H9 (cell line): ENCODE measurements around the gene GFM1. TPM values are rescaled to one million over a fixed set of nuclear protein-coding genes. Genes with fewer than 3 reads are reported as not detected.

ENCODE experiments used
- DNase-seq: peaks from one replicate; pipeline ENCODE4 v3.0.0-alpha.2; 2017
- H2AFZ ChIP-seq: one replicate; pipeline ENCODE4 v1.6.1; 2013; ENCODE audit warnings: mild to moderate bottlenecking, low read length, control low read depth, moderate library complexity
- H2AK5ac ChIP-seq: 2 replicates; pipeline ENCODE4 v1.6.1; 2013; ENCODE audit warnings: low read length, control low read depth, mixed read lengths; ENCODE audit not compliant: insufficient read length
- H2BK120ac ChIP-seq: one replicate; pipeline ENCODE4 v1.6.1; 2013; ENCODE audit warnings: low read depth, mild to moderate bottlenecking, low read length, control low read depth, inconsistent platforms; ENCODE audit not compliant: poor library complexity, severe bottlenecking
- H2BK12ac ChIP-seq: 2 replicates; pipeline ENCODE4 v1.6.1; 2013; ENCODE audit warnings: low read length, control low read depth, mixed read lengths, low read depth; ENCODE audit not compliant: insufficient read length
- H2BK15ac ChIP-seq: 2 replicates; pipeline ENCODE4 v1.6.1; 2013; ENCODE audit warnings: low read depth, low read length, control low read depth
- H2BK20ac ChIP-seq: one replicate; pipeline ENCODE4 v1.6.1; 2013; ENCODE audit warnings: low read depth, mild to moderate bottlenecking, low read length, control low read depth, inconsistent platforms; ENCODE audit not compliant: poor library complexity, severe bottlenecking
- H2BK5ac ChIP-seq: 2 replicates; pipeline ENCODE4 v1.6.1; 2013; ENCODE audit warnings: low read length, control low read depth, mixed read lengths; ENCODE audit not compliant: insufficient read length
- H3K14ac ChIP-seq: 2 replicates; pipeline ENCODE4 v1.6.1; 2013; ENCODE audit warnings: low read length, control low read depth; ENCODE audit not compliant: insufficient read depth
- H3K18ac ChIP-seq: 2 replicates; pipeline ENCODE4 v1.6.1; 2013; ENCODE audit warnings: low read depth, mild to moderate bottlenecking, mixed read lengths, low read length, control low read depth; ENCODE audit not compliant: insufficient read length
- H3K23ac ChIP-seq: 2 replicates; pipeline ENCODE4 v1.6.1; 2013; ENCODE audit warnings: low read length, control low read depth, mixed read lengths, low read depth; ENCODE audit not compliant: insufficient read length
- H3K23me2 ChIP-seq: 2 replicates; pipeline ENCODE4 v1.6.1; 2013; ENCODE audit warnings: low read depth, mild to moderate bottlenecking, mixed read lengths, low read length, control low read depth; ENCODE audit not compliant: insufficient read length, poor library complexity, severe bottlenecking
- H3K27ac ChIP-seq: 2 replicates; pipeline ENCODE4 v1.5.1; 2013; ENCODE audit warnings: low read length, control low read depth, mixed read lengths, low read depth; ENCODE audit not compliant: insufficient read length
- H3K27me3 ChIP-seq: 2 replicates; pipeline ENCODE4 v1.6.1; 2013; ENCODE audit warnings: low read length, control low read depth, inconsistent platforms; ENCODE audit not compliant: insufficient read depth
- H3K4ac ChIP-seq: 2 replicates; pipeline ENCODE4 v1.6.1; 2013; ENCODE audit warnings: low read depth, mild to moderate bottlenecking, control low read depth, inconsistent platforms, low read length, moderate library complexity
- H3K4me1 ChIP-seq: 2 replicates; pipeline ENCODE4 v1.6.1; 2013; ENCODE audit warnings: low read length, control low read depth, inconsistent platforms; ENCODE audit not compliant: insufficient read depth
- H3K4me2 ChIP-seq: 2 replicates; pipeline ENCODE4 v1.6.1; 2013; ENCODE audit warnings: low read length, control low read depth, mixed read lengths; ENCODE audit not compliant: insufficient read length, insufficient read depth
- H3K56ac ChIP-seq: 2 replicates; pipeline ENCODE4 v1.6.1; 2013; ENCODE audit warnings: low read depth, mild to moderate bottlenecking, mixed read lengths, low read length, control low read depth; ENCODE audit not compliant: insufficient read length
- H3K79me1 ChIP-seq: 2 replicates; pipeline ENCODE4 v1.6.1; 2013; ENCODE audit warnings: low read depth, mild to moderate bottlenecking, moderate library complexity, low read length, control low read depth, inconsistent platforms; ENCODE audit not compliant: insufficient read depth, poor library complexity, severe bottlenecking
- H3K79me2 ChIP-seq: 2 replicates; pipeline ENCODE4 v1.6.1; 2013; ENCODE audit warnings: low read length, control low read depth, inconsistent platforms; ENCODE audit not compliant: insufficient read depth
- H3K9ac ChIP-seq: 2 replicates; pipeline ENCODE4 v1.6.1; 2013; ENCODE audit warnings: low read length, control low read depth, mixed read lengths; ENCODE audit not compliant: insufficient read length; ENCODE audit errors: extremely low read depth
- H3K9me3 ChIP-seq: one replicate; pipeline ENCODE4 v1.6.1; 2013; ENCODE audit warnings: low read depth, low read length, inconsistent platforms; ENCODE audit not compliant: control insufficient read depth
- H3T11ph ChIP-seq: one replicate; pipeline ENCODE4 v1.6.1; 2013; ENCODE audit warnings: mild to moderate bottlenecking, low read length, control low read depth, inconsistent platforms
- H4K20me1 ChIP-seq: one replicate; pipeline ENCODE4 v1.6.1; 2013; ENCODE audit not compliant: control insufficient read depth, insufficient read length, insufficient read depth
- H4K5ac ChIP-seq: 2 replicates; pipeline ENCODE4 v1.6.1; 2013; ENCODE audit warnings: low read depth, mild to moderate bottlenecking, mixed read lengths, low read length, control low read depth; ENCODE audit not compliant: insufficient read length
- H4K8ac ChIP-seq: replicated peaks from 2 replicates; pipeline ENCODE4 v1.6.1; 2013; ENCODE audit warnings: low read length, control low read depth, mixed read lengths, low read depth; ENCODE audit not compliant: insufficient read length
- H4K91ac ChIP-seq: 2 replicates; pipeline ENCODE4 v1.6.1; 2013; ENCODE audit warnings: low read depth, mild to moderate bottlenecking, moderate library complexity, mixed read lengths, low read length, control low read depth; ENCODE audit not compliant: insufficient read length
- H3K27ac Mint-ChIP-seq, 3 experiments: 2 replicates in 2 of 3; 3 replicates in 1 of 3; pipeline ENCODE4 v1.8.0; 2020 to 2021; ENCODE audit warnings: mixed read lengths in 3 of 3, mild to moderate bottlenecking in 1 of 3, moderate library complexity in 1 of 3
- H3K27me3 Mint-ChIP-seq: 2 replicates; pipeline ENCODE4 v1.8.0; 2021; ENCODE audit warnings: low read depth, mild to moderate bottlenecking, moderate library complexity, mixed read lengths
- H3K36me3 Mint-ChIP-seq, 3 experiments: 2 replicates in 2 of 3; 3 replicates in 1 of 3; pipeline ENCODE4 v1.8.0; 2020 to 2021; ENCODE audit warnings: low read depth in 3 of 3, mixed read lengths in 3 of 3; ENCODE audit not compliant: insufficient read depth in 1 of 3
- H3K4me1 Mint-ChIP-seq, 2 experiments: 2 replicates each; pipeline ENCODE4 v1.8.0; 2020; ENCODE audit warnings: mixed read lengths in 2 of 2
- H3K4me3 Mint-ChIP-seq, 2 experiments: 2 replicates in 1 of 2; 3 replicates in 1 of 2; pipeline ENCODE4 v1.8.0; 2020 to 2021; ENCODE audit warnings: mild to moderate bottlenecking in 2 of 2, mixed read lengths in 2 of 2, moderate library complexity in 1 of 2
- H3K9me3 Mint-ChIP-seq, 2 experiments: 2 replicates in 1 of 2; 3 replicates in 1 of 2; pipeline ENCODE4 v1.8.0; 2020; ENCODE audit warnings: mild to moderate bottlenecking in 2 of 2, mixed read lengths in 2 of 2, moderate library complexity in 1 of 2
- WGBS: extraction: QIAGEN DNeasy Blood & Tissue Kit; methylation state at CpG from one replicate; pipeline ENCODE4 v1.1.7; 2013; ENCODE audit warnings: missing lambda C conversion rate, low lambda C conversion rate, mixed read lengths; ENCODE audit not compliant: insufficient read length; ENCODE audit errors: extremely low coverage; 5-methylcytosine and 5-hydroxymethylcytosine counted together
- total RNA-seq: library from RNA; stranded (reverse); gene quantifications from 2 replicates; pipeline ENCODE4 v1.2.1, GENCODE V29; 2021
- TF ChIP-seq, protein P1 (sequence below): fragments of 200-600 bp; sonication (generic); conservative IDR thresholded peaks from 3 replicates; pipeline ENCODE4 v1.8.0; 2021; ENCODE audit warnings: antibody characterized with exemption, mild to moderate bottlenecking

The GFM1 gene
- total RNA-seq, 1 experiment from 2014 or later, result 47.1 TPM

DNA sequence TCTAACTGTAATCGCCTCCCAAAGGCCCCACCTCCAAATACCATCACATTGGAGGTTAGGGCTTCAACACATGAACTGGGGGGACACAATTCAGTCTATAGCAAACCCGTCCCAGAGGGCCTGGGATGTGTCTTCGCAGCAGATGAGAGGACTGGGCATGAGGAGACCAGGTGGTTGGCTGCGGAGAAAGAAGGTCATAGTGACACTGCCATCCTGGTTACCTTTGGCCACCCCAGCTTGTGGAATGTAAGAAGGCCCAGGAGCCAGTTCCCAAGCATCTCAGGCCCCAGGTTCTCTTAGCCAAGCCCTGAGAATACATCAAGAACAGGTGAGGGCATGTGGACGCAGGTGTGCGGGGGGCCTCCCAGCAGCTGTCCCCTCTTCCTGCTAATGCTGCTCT lies 94.3 kb downstream of the GFM1 start:
- no peak overlapping the region for H3K4ac ChIP-seq
- H4K8ac ChIP-seq, result no peak overlapping the region
- H3K27ac ChIP-seq, result no peak overlapping the region
- H4K20me1 ChIP-seq, result no peaks in the 10 kb centered on the region
- Mint-ChIP-seq H3K27ac (no peak overlapping the region), H3K4me1 (0 out of 4 replicates have a peak, but pooled peaks cover 0 to 3% of the 10 kb centered on the region in 2 experiments), H3K4me3 (no peak overlapping the region), H3K36me3 (peaks cover 0 to 12% (median 10%) of the 10 kb centered on the region in 3 experiments; a peak in 4 of 7 replicates), H3K27me3 (peaks cover 3% of the 10 kb centered on the region), H3K9me3 (peaks cover 3 to 7% of the 10 kb centered on the region in 2 experiments; a peak in 3 of 5 replicates)
- H3K56ac ChIP-seq, result no peak overlapping the region
- no peak overlapping the region for H2BK120ac ChIP-seq
- H2AFZ ChIP-seq, result no peak overlapping the region
- H2BK12ac ChIP-seq, result no peak overlapping the region
- TF ChIP-seq, protein P1, sequence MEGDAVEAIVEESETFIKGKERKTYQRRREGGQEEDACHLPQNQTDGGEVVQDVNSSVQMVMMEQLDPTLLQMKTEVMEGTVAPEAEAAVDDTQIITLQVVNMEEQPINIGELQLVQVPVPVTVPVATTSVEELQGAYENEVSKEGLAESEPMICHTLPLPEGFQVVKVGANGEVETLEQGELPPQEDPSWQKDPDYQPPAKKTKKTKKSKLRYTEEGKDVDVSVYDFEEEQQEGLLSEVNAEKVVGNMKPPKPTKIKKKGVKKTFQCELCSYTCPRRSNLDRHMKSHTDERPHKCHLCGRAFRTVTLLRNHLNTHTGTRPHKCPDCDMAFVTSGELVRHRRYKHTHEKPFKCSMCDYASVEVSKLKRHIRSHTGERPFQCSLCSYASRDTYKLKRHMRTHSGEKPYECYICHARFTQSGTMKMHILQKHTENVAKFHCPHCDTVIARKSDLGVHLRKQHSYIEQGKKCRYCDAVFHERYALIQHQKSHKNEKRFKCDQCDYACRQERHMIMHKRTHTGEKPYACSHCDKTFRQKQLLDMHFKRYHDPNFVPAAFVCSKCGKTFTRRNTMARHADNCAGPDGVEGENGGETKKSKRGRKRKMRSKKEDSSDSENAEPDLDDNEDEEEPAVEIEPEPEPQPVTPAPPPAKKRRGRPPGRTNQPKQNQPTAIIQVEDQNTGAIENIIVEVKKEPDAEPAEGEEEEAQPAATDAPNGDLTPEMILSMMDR, result no peak
- no peak overlapping the region for H3K14ac ChIP-seq
- H2BK20ac ChIP-seq, result no peak overlapping the region
- no peak overlapping the region for H2BK15ac ChIP-seq
- H2AK5ac ChIP-seq, result no peak overlapping the region
- H3K4me1 ChIP-seq, result no peaks in the 10 kb centered on the region
- no peaks in the 10 kb centered on the region for H3K23me2 ChIP-seq
- WGBS, result no CpG with 5 or more reads among the region's 6 CpGs
- H3K23ac ChIP-seq, result no peak overlapping the region
- no peak overlapping the region for H3T11ph ChIP-seq
- no peak overlapping the region for H2BK5ac ChIP-seq
- no peak overlapping the region for H4K5ac ChIP-seq
- no peak overlapping the region for H3K9ac ChIP-seq
- H4K91ac ChIP-seq, result no peak overlapping the region
- no peaks in the 10 kb centered on the region for H3K79me2 ChIP-seq
- no peak overlapping the region for H3K4me2 ChIP-seq
- DNase-seq, result no peak
- no peaks in the 10 kb centered on the region for H3K9me3 ChIP-seq
- no peak overlapping the region for H3K18ac ChIP-seq
- no peaks in the 10 kb centered on the region for H3K79me1 ChIP-seq
- no peaks in the 10 kb centered on the region for H3K27me3 ChIP-seq
